ENCODE measurements around the gene ANTXR2.
"Not testable (repeated sequence)": the region's sequence is repeated elsewhere in the genome, so short reads cannot be mapped to it uniquely, and the experiment has no call there.

Gene ANTXR2

GRCh38 chr4:79922011-79922410, 151.0 kb downstream of the ANTXR2 start:
- no peak for DNase-seq (ENCODE audit: low read depth in 2 of 2, low spot score in 1 of 2)

DNA sequence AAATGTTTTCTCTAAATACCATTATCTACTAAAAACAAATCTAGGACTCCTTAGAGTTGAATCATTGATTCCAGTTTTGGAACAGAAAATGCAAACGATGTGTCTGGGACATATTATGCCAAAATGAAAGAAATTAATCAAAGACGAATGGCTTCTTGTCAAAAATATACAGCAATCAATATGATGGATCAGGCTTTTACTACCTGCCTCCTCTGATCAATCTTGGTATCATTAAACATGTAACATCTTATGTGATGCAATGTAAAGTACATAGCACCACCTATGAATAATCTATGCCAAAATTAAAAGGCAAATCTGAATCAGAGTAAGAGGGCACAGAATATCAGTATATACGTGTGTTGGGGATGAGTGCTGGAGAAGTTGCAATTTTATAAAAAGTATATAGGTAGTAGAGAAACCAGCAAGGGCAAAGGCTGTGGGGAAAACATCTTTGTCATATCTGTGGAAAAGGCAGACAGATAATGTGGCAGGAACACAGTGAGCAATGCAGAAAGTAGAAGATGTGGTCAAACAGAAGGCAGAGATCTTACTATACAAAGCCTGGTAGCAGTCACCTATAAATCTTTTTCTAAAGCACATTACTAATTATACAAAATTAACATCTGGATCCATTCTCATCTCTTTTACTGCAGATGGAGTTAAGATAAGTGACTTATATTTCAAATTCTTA, 152.7 kb downstream of the ANTXR2 start:
- DNase-seq (ENCODE audit: low read depth in 2 of 2, low spot score in 1 of 2) = no peak

GRCh38 chr4:79918292-79918691, 154.7 kb downstream of the ANTXR2 start:
- no peak for DNase-seq (ENCODE audit: low read depth in 2 of 2, low spot score in 1 of 2)

DNA sequence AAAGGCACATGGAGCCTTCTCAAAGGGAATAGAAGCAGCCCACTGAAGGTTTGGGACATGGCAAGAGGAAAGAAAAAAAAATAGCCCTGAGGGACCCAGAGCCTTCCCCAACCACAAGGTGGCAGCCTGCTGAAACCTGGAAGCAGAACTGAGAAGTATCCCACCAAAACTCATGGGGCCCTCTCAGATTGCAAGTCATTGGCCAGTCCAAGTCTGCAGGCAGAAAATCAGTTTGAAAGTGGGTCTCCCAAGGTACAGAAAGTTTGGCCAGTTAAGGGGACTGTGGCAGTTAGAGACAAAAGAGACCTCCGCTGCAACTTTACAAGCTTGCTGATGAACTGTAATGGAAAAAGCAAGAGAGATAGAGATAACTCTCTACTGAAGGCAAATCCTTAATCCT, 155.8 kb downstream of the ANTXR2 start:
- DNase-seq (ENCODE audit: low read depth in 2 of 2, low spot score in 1 of 2) = peak in 1 of 2 donors; percentile 4

DNA sequence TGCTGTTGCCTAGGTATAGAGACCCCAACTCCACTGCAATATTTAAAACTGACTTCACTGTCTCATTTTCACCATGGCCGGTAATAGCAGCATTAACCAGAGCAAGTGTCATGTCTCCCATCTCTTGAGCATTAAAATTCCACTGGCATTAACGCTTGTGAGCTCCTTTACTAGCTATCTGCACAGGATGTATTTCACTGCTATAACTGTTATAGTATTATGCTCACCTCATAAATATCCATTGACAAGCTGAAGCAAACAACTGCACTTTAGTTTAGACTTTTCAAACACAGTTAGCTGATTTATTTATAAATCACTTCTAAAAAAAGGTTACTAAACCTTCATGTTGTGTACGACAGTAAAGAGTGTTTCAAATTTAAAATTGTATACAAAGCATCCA, 157.8 kb downstream of the ANTXR2 start:
- DNase-seq (ENCODE audit: low read depth in 2 of 2, low spot score in 1 of 2) = no peak

GRCh38 chr4:79913581-79913980, 159.4 kb downstream of the ANTXR2 start:
- no peak for DNase-seq (ENCODE audit: low read depth in 2 of 2, low spot score in 1 of 2)

GRCh38 chr4:79907001-79907400, 166.0 kb downstream of the ANTXR2 start:
- DNase-seq (ENCODE audit: low read depth in 2 of 2, low spot score in 1 of 2) = no peak

- DNase-seq (ENCODE audit: low read depth in 2 of 2, low spot score in 1 of 2) = no peak
Measured at GRCh38 chr4:79906303-79906702, 166.7 kb downstream of the ANTXR2 start.

- DNase-seq (ENCODE audit: low read depth in 2 of 2, low spot score in 1 of 2) = no peak
Measured at GRCh38 chr4:79905212-79905611, 167.8 kb downstream of the ANTXR2 start.

GRCh38 chr4:79904331-79904730, 168.7 kb downstream of the ANTXR2 start:
- no peak for DNase-seq (ENCODE audit: low read depth in 2 of 2, low spot score in 1 of 2)

- no peak for DNase-seq (ENCODE audit: low read depth in 2 of 2, low spot score in 1 of 2)
Measured at GRCh38 chr4:79900182-79900581, 172.8 kb downstream of the ANTXR2 start.

DNA sequence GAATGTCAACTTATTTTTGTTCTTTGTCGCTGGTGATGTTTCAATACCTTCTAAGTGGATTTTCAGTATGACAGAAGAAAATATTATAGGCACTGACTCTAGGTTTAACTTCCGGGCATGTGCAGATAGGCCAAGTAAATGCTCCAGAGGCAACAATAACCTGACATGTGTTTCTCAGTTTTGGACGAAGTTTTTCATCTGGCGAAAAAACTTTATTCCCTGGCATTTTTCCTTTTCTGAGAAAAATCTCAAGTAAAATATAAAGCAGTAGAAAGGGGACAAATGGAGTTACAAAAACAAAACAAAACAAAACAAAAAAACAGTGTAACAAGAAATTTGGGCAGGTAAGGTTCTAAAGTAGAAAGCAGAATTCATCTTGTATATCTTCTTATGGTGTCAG, 173.5 kb downstream of the ANTXR2 start:
- DNase-seq (ENCODE audit: low read depth in 2 of 2, low spot score in 1 of 2) = no peak

- DNase-seq (ENCODE audit: low read depth in 2 of 2, low spot score in 1 of 2) = no peak
Measured at GRCh38 chr4:79898055-79898454, 175.0 kb downstream of the ANTXR2 start.

GRCh38 chr4:79897174-79897573, 175.9 kb downstream of the ANTXR2 start:
- no peak for DNase-seq (ENCODE audit: low read depth in 2 of 2, low spot score in 1 of 2)

- DNase-seq (ENCODE audit: low read depth in 2 of 2, low spot score in 1 of 2) = no peak
Measured at GRCh38 chr4:79893456-79893855, 179.6 kb downstream of the ANTXR2 start.

DNA sequence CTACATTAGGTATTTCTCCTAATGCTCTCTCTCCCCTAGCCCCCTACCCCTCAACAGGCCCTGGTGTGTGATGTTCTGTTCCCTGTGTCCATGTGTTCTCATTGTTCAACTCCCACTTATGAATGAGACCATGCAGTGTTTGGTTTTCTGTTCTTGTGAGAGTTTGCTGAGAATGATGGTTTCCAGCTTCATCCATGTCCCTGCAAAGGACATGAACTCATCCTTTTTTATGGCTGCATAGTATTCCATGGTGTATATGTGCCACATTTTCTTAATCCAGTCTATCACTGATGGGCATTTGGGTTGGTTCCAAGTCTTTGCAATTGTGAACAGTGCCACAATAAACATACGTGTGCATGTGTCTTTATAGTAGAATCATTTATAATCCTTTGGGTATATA, 184.0 kb downstream of the ANTXR2 start:
- DNase-seq (ENCODE audit: low read depth in 2 of 2, low spot score in 1 of 2) = not testable (repeated sequence)

GRCh38 chr4:79886557-79886956, 186.5 kb downstream of the ANTXR2 start:
- no peak for DNase-seq (ENCODE audit: low read depth in 2 of 2, low spot score in 1 of 2)

- DNase-seq (ENCODE audit: low read depth in 2 of 2, low spot score in 1 of 2) = no peak
Measured at GRCh38 chr4:79886021-79886420, 187.0 kb downstream of the ANTXR2 start.

DNA sequence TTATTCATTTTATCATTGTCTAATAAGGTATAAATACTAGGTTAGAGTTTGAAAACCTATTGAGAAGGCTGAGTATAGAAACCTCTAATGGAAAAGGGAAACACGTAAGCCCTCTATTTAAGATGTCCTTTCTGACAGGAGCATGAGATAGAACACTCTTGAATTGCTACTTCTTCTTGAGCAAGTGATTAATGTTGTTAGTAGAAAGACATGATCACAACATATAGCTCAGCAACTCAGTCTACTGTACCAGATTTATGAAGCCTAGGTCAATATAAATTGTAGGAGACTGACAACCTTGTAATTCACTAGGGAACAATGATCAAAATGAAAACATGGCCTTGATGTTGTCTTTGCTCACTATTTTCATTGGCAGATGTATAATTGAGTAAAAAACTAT, 189.7 kb downstream of the ANTXR2 start:
- no peak for DNase-seq (ENCODE audit: low read depth in 2 of 2, low spot score in 1 of 2)

- DNase-seq (ENCODE audit: low read depth in 2 of 2, low spot score in 1 of 2) = no peak
Measured at GRCh38 chr4:79882806-79883205, 190.2 kb downstream of the ANTXR2 start.

DNA sequence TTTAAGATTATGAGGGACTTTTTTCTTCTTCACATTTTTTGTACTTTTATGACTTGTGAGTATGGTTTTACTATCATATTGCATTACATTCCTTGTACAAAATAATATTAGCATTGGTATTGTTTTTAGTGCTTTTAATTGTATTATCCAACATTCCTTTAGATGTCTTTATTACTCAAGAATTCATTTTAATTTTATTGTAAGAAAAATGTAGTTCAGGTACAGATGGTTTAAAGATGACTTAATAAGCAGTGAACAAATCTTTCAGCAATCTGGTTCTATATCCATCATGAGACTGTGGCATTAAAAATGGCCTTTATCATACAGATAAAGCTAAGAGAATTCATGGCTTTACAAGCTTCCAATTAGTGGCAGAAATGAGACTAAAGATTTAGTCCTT, 191.6 kb downstream of the ANTXR2 start:
- DNase-seq (ENCODE audit: low read depth in 2 of 2, low spot score in 1 of 2) = no peak

GRCh38 chr4:79877511-79877910, 195.5 kb downstream of the ANTXR2 start:
- no peak for DNase-seq (ENCODE audit: low read depth in 2 of 2, low spot score in 1 of 2)

DNA sequence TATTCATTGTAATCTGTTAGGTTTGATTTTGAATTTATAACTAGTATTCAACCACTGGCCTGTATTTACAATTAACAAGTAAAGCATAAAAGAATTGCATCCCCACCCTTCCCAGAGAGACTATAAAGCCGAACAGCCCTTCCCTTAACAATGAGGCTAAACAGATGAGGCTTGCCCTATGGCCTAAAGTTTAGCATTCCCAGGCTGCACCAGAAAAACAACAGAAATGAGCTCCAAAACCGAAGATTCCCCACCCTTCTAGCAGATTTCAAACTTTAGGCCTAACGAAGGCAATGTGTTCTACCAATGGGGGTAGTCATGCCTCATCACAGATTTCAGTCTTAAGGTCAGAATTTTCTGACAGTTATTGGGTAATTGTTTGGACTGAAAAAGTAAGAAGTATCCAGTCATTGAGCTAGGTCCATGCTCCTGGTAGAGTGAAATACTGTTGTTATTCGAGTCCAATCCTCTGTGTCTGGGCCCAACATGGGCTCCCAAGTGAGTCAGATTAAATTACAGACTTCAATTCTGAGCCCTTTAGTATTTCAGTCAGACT, 197.6 kb downstream of the ANTXR2 start:
- DNase-seq (ENCODE audit: low read depth in 2 of 2, low spot score in 1 of 2) = no peak

All from stimulated activated CD8-positive, alpha-beta memory T cell treated with anti-CD3 and anti-CD28 coated beads, Interleukin-4, amount 100 ng/mL, for 1 hour (primary cell).